OCI-LY1 (cell line): Measurements from ENCODE around the gene TTC33.
"Not testable (repeated sequence)": the region's sequence is repeated elsewhere in the genome, so short reads cannot be mapped to it uniquely, and the experiment has no call there.

Source experiments
- H2AFZ ChIP-seq: fragments of 200-600 bp; sonication (generic), shearing (Covaris generic); 2 replicates; pipeline ENCODE4 v1.6.0; 2014; ENCODE audit warnings: antibody characterized with exemption, mild to moderate bottlenecking, low read length
- H3F3A ChIP-seq: fragments of 200-600 bp; sonication (generic), shearing (Covaris generic); 2 replicates; pipeline ENCODE4 v1.6.0; 2014; ENCODE audit warnings: mild to moderate bottlenecking, antibody characterized with exemption, low read length, moderate library complexity; ENCODE audit not compliant: insufficient read depth
- H3K27ac ChIP-seq: fragments of 200-600 bp; sonication (generic); 2 replicates; pipeline ENCODE4 v1.5.1; 2014; ENCODE audit warnings: low read length, mixed run types, mild to moderate bottlenecking, low read depth; ENCODE audit not compliant: poor library complexity, severe bottlenecking
- H3K27me3 ChIP-seq: fragments of 200-600 bp; sonication (generic); 2 replicates; pipeline ENCODE4 v1.6.0; 2014; ENCODE audit warnings: antibody characterized with exemption, mild to moderate bottlenecking, low read length, moderate library complexity; ENCODE audit not compliant: insufficient read depth
- H3K36me3 ChIP-seq: fragments of 200-600 bp; sonication (generic); 2 replicates; pipeline ENCODE4 v1.6.1; 2014; ENCODE audit warnings: mild to moderate bottlenecking, antibody characterized with exemption, low read length, moderate library complexity, mixed read lengths; ENCODE audit not compliant: insufficient read depth
- H3K4me1 ChIP-seq: fragments of 200-600 bp; sonication (generic); 2 replicates; pipeline ENCODE4 v1.5.1; 2014; ENCODE audit warnings: mild to moderate bottlenecking, low read length, moderate library complexity; ENCODE audit not compliant: insufficient read depth, severe bottlenecking
- H3K4me2 ChIP-seq: fragments of 200-600 bp; sonication (generic), shearing (Covaris generic); 2 replicates; pipeline ENCODE4 v1.6.1; 2014; ENCODE audit warnings: low read length
- H3K4me3 ChIP-seq: fragments of 200-600 bp; sonication (generic); 2 replicates; pipeline ENCODE4 v1.5.1; 2014; ENCODE audit warnings: low read length, low read depth, mild to moderate bottlenecking, mixed read lengths; ENCODE audit not compliant: poor library complexity, severe bottlenecking
- H3K79me2 ChIP-seq: fragments of 200-600 bp; shearing (Covaris generic); 2 replicates; pipeline ENCODE4 v1.6.1; 2016; ENCODE audit warnings: mixed run types, low read length, mixed read lengths; ENCODE audit not compliant: insufficient read depth
- H3K9ac ChIP-seq: fragments of 200-600 bp; sonication (generic), shearing (Covaris generic); 2 replicates; pipeline ENCODE4 v1.6.1; 2014; ENCODE audit warnings: mild to moderate bottlenecking, low read length, mixed read lengths
- H3K9me2 ChIP-seq: fragments of 200-600 bp; sonication (generic), shearing (Covaris generic); 2 replicates; pipeline ENCODE4 v1.6.1; 2014; ENCODE audit warnings: low read depth, mild to moderate bottlenecking, low read length, mixed read lengths
- H3K9me3 ChIP-seq: fragments of 200-600 bp; shearing (Covaris generic); 2 replicates; pipeline ENCODE4 v1.6.1; 2014; ENCODE audit warnings: low read length, mixed read lengths
- H4K20me1 ChIP-seq: fragments of 200-600 bp; sonication (generic), shearing (Covaris generic); 2 replicates; pipeline ENCODE4 v1.6.0; 2016; ENCODE audit warnings: mild to moderate bottlenecking, low read length; ENCODE audit not compliant: insufficient read depth
- EZH2 ChIP-seq: fragments of 200-600 bp; sonication (generic), shearing (Covaris generic); IDR thresholded peaks from 2 replicates; pipeline ENCODE4 v1.8.0; 2017; ENCODE audit warnings: borderline replicate concordance, mixed run types, mild to moderate bottlenecking, antibody characterized with exemption, low read length, moderate library complexity, mixed read lengths
- TF ChIP-seq, protein P1 (sequence below): fragments of 200-600 bp; sonication (generic), shearing (Covaris generic); IDR thresholded peaks from 2 replicates; pipeline ENCODE4 v1.5.1; 2017; ENCODE audit warnings: mild to moderate bottlenecking, antibody characterized with exemption, low read length, moderate library complexity, mixed read lengths

Gene TTC33

GRCh38 chr5:40734986-40735385 lies 20.8 kb downstream of the TTC33 start:
- no peak overlapping the region for H3K27ac ChIP-seq
- no peaks in the 10 kb centered on the region for H3K79me2 ChIP-seq
- H3F3A ChIP-seq = no peaks in the 10 kb centered on the region
- H3K9me3 ChIP-seq = peaks cover 3% of the 10 kb centered on the region; the same call in 1 of the 2 replicates
- H3K36me3 ChIP-seq = peaks cover 11% of the 10 kb centered on the region
- H4K20me1 ChIP-seq = no peaks in the 10 kb centered on the region
- no peak overlapping the region for H2AFZ ChIP-seq
- no peaks in the 10 kb centered on the region for H3K27me3 ChIP-seq
- no peaks in the 10 kb centered on the region for H3K4me1 ChIP-seq
- TF ChIP-seq EZH2 = no peak
- TF ChIP-seq, protein P1, sequence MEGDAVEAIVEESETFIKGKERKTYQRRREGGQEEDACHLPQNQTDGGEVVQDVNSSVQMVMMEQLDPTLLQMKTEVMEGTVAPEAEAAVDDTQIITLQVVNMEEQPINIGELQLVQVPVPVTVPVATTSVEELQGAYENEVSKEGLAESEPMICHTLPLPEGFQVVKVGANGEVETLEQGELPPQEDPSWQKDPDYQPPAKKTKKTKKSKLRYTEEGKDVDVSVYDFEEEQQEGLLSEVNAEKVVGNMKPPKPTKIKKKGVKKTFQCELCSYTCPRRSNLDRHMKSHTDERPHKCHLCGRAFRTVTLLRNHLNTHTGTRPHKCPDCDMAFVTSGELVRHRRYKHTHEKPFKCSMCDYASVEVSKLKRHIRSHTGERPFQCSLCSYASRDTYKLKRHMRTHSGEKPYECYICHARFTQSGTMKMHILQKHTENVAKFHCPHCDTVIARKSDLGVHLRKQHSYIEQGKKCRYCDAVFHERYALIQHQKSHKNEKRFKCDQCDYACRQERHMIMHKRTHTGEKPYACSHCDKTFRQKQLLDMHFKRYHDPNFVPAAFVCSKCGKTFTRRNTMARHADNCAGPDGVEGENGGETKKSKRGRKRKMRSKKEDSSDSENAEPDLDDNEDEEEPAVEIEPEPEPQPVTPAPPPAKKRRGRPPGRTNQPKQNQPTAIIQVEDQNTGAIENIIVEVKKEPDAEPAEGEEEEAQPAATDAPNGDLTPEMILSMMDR = no peak
- no peaks in the 10 kb centered on the region for H3K9me2 ChIP-seq
- no peak overlapping the region for H3K4me3 ChIP-seq
- H3K4me2 ChIP-seq = no peak overlapping the region
- no peak overlapping the region for H3K9ac ChIP-seq

DNA sequence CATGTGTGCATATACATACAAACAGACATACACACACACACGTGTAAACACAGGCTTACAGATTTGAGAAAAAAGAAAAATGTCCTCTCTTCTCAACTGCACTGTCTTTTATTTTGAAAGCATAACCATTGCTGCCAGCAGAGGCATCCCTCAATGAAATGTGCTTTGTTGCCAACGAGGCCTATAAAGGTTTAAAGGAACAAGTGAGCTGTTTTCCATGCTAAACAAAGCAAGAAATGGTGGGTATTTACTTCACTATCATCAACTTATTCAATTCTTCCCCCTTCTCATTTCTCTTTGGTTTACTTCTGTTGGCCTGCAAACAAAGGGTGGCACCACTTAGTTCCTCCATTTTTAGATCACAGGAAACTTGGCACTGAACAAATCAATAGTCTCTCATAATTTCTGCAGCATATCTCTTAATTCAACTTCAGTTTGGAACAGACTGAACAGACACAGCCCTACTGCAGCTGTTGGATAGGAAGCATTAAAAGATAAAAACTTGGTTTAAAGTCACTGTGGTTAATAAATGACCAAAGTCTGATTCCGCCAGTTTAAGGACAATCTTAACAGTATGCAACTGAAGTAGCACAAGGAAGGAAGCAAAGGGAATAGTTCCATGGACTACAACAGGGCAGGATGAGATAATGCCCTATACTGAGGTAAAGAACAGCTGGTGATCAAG lies 21.7 kb downstream of the TTC33 start:
- no peak overlapping the region for H3K9ac ChIP-seq
- no peaks in the 10 kb centered on the region for H4K20me1 ChIP-seq
- H3K4me1 ChIP-seq = no peaks in the 10 kb centered on the region
- peaks cover 5% of the 10 kb centered on the region for H3K36me3 ChIP-seq
- H3K27ac ChIP-seq = no peak overlapping the region
- H3K9me3 ChIP-seq = peaks cover 3% of the 10 kb centered on the region; the same call in 1 of the 2 replicates
- no peaks in the 10 kb centered on the region for H3K9me2 ChIP-seq
- no peaks in the 10 kb centered on the region for H3F3A ChIP-seq
- TF ChIP-seq, protein P1 = no peak
- TF ChIP-seq EZH2 = no peak
- no peak overlapping the region for H3K4me2 ChIP-seq
- no peaks in the 10 kb centered on the region for H3K27me3 ChIP-seq
- H2AFZ ChIP-seq = no peak overlapping the region
- no peaks in the 10 kb centered on the region for H3K79me2 ChIP-seq
- H3K4me3 ChIP-seq = no peak overlapping the region

DNA sequence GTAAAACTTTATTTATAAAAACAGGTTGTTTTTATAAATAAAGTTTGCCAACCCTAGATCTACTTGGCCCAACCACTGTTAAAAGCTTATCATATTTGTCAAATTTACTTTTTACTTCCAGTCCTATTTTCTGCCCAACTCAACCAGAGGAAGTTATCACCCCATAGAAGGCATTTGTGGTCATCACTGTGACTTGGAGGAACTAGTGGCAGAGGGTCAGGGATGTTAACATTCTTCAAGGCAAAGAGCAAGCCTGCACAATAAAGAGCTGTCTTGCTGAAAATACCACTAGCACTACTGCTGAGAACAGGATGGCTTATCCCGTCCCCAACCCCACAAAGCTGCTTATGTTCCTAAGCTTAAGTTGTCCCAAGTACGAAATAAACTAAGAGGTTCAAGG lies 22.3 kb downstream of the TTC33 start:
- no peak overlapping the region for H2AFZ ChIP-seq
- no peak overlapping the region for H3K9ac ChIP-seq
- TF ChIP-seq, protein P1 = no peak
- no peak for TF ChIP-seq EZH2
- H4K20me1 ChIP-seq = no peaks in the 10 kb centered on the region
- no peak overlapping the region for H3K4me3 ChIP-seq
- no peak overlapping the region for H3K4me2 ChIP-seq
- no peaks in the 10 kb centered on the region for H3K9me3 ChIP-seq
- no peaks in the 10 kb centered on the region; the same call in 1 of the 2 replicates for H3K36me3 ChIP-seq
- no peaks in the 10 kb centered on the region for H3K27me3 ChIP-seq
- no peaks in the 10 kb centered on the region for H3K79me2 ChIP-seq
- H3K27ac ChIP-seq = no peak overlapping the region
- no peaks in the 10 kb centered on the region for H3K4me1 ChIP-seq
- no peaks in the 10 kb centered on the region for H3K9me2 ChIP-seq
- H3F3A ChIP-seq = no peaks in the 10 kb centered on the region

DNA sequence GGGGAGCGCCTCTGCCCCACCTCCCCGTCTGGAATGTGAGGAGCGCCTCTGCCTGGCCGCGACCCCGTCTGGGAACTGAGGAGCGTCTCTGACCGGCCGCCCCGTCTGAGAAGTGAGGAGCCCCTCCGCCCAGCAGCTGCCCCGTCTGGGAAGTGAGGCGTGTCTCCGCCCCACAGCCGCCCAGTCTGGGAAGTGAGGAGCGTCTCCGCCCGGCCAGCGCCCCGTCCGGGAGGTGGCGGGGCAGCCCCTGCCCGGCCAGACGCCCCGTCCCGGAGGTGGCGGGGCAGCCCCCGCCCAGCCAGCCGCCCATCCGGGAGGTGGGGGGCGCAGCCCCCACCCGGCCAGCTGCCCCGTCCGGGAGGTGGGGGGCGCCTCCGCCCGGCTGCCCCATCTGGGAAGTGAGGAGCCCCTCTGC lies 33.3 kb downstream of the TTC33 start:
- H3K36me3 ChIP-seq = peaks cover 23% of the 10 kb centered on the region
- not testable (repeated sequence) for H3K4me1 ChIP-seq, H4K20me1 ChIP-seq, H3K27ac ChIP-seq, H2AFZ ChIP-seq, H3K4me2 ChIP-seq, H3K4me3 ChIP-seq, H3F3A ChIP-seq, H3K9me3 ChIP-seq, H3K27me3 ChIP-seq, H3K79me2 ChIP-seq, H3K9me2 ChIP-seq, H3K9ac ChIP-seq
